Lung (tissue), 5 donors: ENCODE results near the gene TSBP1. TPM values are rescaled to one million over a fixed set of nuclear protein-coding genes. Genes with fewer than 3 reads are reported as not detected.

Source experiments
- polyA plus RNA-seq, 2 donors: library from polyadenylated mRNA; stranded (reverse); fragments of 200-250 nt; gene quantifications; one replicate each; pipeline ENCODE4 v1.2.1, GENCODE V29; 2013
- small RNA-seq: library from RNA; depleted of rRNA; stranded (forward); fragments of <200 nt; gene quantifications from one replicate; pipeline ENCODE3, GENCODE V24; 2014; ENCODE audit warnings: low replicate concordance
- total RNA-seq, 2 donors: library from RNA; depleted of rRNA in 1 of 2; stranded (reverse); fragments of >200 nt in 1 of 2; gene quantifications; one replicate each; pipeline ENCODE4 v1.2.1, GENCODE V29; 2014 to 2021
- donor health status: Bipolar disorder and iron deficiency.
- donor health status: healthy.
- donor health status: DM: yes; HTN: yes; CAD: no.

Gene TSBP1
- total and polyA plus RNA-seq, 4 donors = not detected

Small RNA genes lying within 50 kb of the gene (small RNA-seq; reads per million reads assigned to genes)
- gene RNU6-603P = not detected

Other genes starting within 250 kb of the TSBP1 start
- 100 to 1,000 TPM in 1 of 2 donors, 10 to 100 TPM in 1; 50.3 to 101 TPM for gene ATF6B, start 243.7 kb downstream of the TSBP1 start, total RNA-seq
- gene ATF6B, start 243.7 kb downstream of the TSBP1 start, polyA plus RNA-seq = 10 to 100 TPM; 50.1 to 74.5 TPM
- gene FKBPL, start 241.6 kb downstream of the TSBP1 start, total RNA-seq = 1 to 10 TPM; 2.5 to 4.2 TPM
- gene FKBPL, start 241.6 kb downstream of the TSBP1 start, polyA plus RNA-seq = 1 to 10 TPM; 5.1 to 7.3 TPM
- gene PRRT1, start 220.0 kb downstream of the TSBP1 start, total RNA-seq = 1 to 10 TPM in 1 of 2 donors, under 1 TPM in 1; 0.57 to 2.0 TPM
- gene PRRT1, start 220.0 kb downstream of the TSBP1 start, polyA plus RNA-seq = 1 to 10 TPM in 1 of 2 donors, under 1 TPM in 1; 0.53 to 1.4 TPM
- gene PPT2, start 217.8 kb downstream of the TSBP1 start, total RNA-seq = 100 to 1,000 TPM in 1 of 2 donors, 10 to 100 TPM in 1; 14.9 to 212 TPM
- 1 to 10 TPM; 5.7 to 7.3 TPM for gene PPT2, start 217.8 kb downstream of the TSBP1 start, polyA plus RNA-seq
- gene EGFL8, start 207.3 kb downstream of the TSBP1 start, total RNA-seq = 10 to 100 TPM in 1 of 2 donors, 1 to 10 TPM in 1; 9.6 to 10.5 TPM
- 10 to 100 TPM in 1 of 2 donors, 1 to 10 TPM in 1; 3.8 to 10.9 TPM for gene EGFL8, start 207.3 kb downstream of the TSBP1 start, polyA plus RNA-seq
- 10 to 100 TPM; 24.7 to 52.6 TPM for gene AGPAT1, start 195.8 kb downstream of the TSBP1 start, total RNA-seq
- 10 to 100 TPM; 32.1 to 48.9 TPM for gene AGPAT1, start 195.8 kb downstream of the TSBP1 start, polyA plus RNA-seq
- 10 to 100 TPM; 45.2 to 66.7 TPM for gene RNF5, start 193.5 kb downstream of the TSBP1 start, total RNA-seq
- 10 to 100 TPM; 56.3 to 94.4 TPM for gene RNF5, start 193.5 kb downstream of the TSBP1 start, polyA plus RNA-seq
- 100 to 1,000 TPM; 178 to 342 TPM for gene AGER, start 187.7 kb downstream of the TSBP1 start, total RNA-seq
- gene AGER, start 187.7 kb downstream of the TSBP1 start, polyA plus RNA-seq = 1,000 to 10,000 TPM in 1 of 2 donors, 100 to 1,000 TPM in 1; 352 to 1,487 TPM
- gene PBX2, start 181.7 kb downstream of the TSBP1 start, total RNA-seq = 100 to 1,000 TPM in 1 of 2 donors, 10 to 100 TPM in 1; 86.7 to 128 TPM
- 10 to 100 TPM; 56.0 to 85.2 TPM for gene PBX2, start 181.7 kb downstream of the TSBP1 start, polyA plus RNA-seq
- 10 to 100 TPM in 1 of 2 donors, 1 to 10 TPM in 1; 8.1 to 54.0 TPM for gene GPSM3, start 179.3 kb downstream of the TSBP1 start, total RNA-seq
- 100 to 1,000 TPM in 1 of 2 donors, 10 to 100 TPM in 1; 40.7 to 145 TPM for gene GPSM3, start 179.3 kb downstream of the TSBP1 start, polyA plus RNA-seq
- 10 to 100 TPM; 43.0 to 43.3 TPM for gene NOTCH4, start 147.8 kb downstream of the TSBP1 start, total RNA-seq
- 10 to 100 TPM; 38.8 to 54.6 TPM for gene NOTCH4, start 147.8 kb downstream of the TSBP1 start, polyA plus RNA-seq
- not detected for gene BTNL2, start 35.3 kb upstream of the TSBP1 start, total RNA-seq
- gene BTNL2, start 35.3 kb upstream of the TSBP1 start, polyA plus RNA-seq = not detected
- gene HLA-DRA, start 68.0 kb upstream of the TSBP1 start, total RNA-seq = 100 to 1,000 TPM; 421 to 991 TPM
- 1,000 to 10,000 TPM in 1 of 2 donors, 100 to 1,000 TPM in 1; 760 to 1,160 TPM for gene HLA-DRA, start 68.0 kb upstream of the TSBP1 start, polyA plus RNA-seq
- gene HLA-DRB5, start 158.4 kb upstream of the TSBP1 start, total RNA-seq = 1 to 10 TPM; 1.1 to 6.4 TPM
- gene HLA-DRB5, start 158.4 kb upstream of the TSBP1 start, polyA plus RNA-seq = 10 to 100 TPM in 1 of 2 donors, 1 to 10 TPM in 1; 1.6 to 18.2 TPM
- gene HLA-DRB1, start 217.9 kb upstream of the TSBP1 start, total RNA-seq = 100 to 1,000 TPM in 1 of 2 donors, 10 to 100 TPM in 1; 87.1 to 471 TPM
- gene HLA-DRB1, start 217.9 kb upstream of the TSBP1 start, polyA plus RNA-seq = 100 to 1,000 TPM; 360 to 479 TPM